AG04449 (cell line): ENCODE results near the gene CORO2B.

Experiments
- CTCF ChIA-PET: fragments of 350-600 bp; formaldehyde crosslinking; extraction: SDS; loops from one replicate; lab custom pipeline; 2021; ENCODE audit warnings: antibody characterized with exemption; lab: Yijun Ruan, JAX
- POLR2A ChIA-PET: fragments of 400-600, 350-600 bp; formaldehyde crosslinking; extraction: SDS; loops from one replicate; lab custom pipeline; 2020; ENCODE audit warnings: antibody characterized with exemption, inconsistent platforms; lab: Yijun Ruan, JAX
- DNase-seq: peaks from one replicate; pipeline ENCODE4 v3.0.0-alpha.2; 2010; ENCODE audit warnings: low read depth, low spot score
- H3K4me3 ChIP-seq: 2 replicates; pipeline ENCODE4 v1.5.1; 2011; ENCODE audit warnings: low read depth, mild to moderate bottlenecking, control low read depth, low read length
- CTCF ChIP-seq: IDR thresholded peaks from one replicate; pipeline ENCODE4 v1.5.1; 2011; ENCODE audit warnings: mild to moderate bottlenecking, moderate library complexity, low read length, control low read depth, inconsistent platforms; ENCODE audit not compliant: insufficient read depth; ENCODE audit errors: missing control alignments

CORO2B gene

DNA sequence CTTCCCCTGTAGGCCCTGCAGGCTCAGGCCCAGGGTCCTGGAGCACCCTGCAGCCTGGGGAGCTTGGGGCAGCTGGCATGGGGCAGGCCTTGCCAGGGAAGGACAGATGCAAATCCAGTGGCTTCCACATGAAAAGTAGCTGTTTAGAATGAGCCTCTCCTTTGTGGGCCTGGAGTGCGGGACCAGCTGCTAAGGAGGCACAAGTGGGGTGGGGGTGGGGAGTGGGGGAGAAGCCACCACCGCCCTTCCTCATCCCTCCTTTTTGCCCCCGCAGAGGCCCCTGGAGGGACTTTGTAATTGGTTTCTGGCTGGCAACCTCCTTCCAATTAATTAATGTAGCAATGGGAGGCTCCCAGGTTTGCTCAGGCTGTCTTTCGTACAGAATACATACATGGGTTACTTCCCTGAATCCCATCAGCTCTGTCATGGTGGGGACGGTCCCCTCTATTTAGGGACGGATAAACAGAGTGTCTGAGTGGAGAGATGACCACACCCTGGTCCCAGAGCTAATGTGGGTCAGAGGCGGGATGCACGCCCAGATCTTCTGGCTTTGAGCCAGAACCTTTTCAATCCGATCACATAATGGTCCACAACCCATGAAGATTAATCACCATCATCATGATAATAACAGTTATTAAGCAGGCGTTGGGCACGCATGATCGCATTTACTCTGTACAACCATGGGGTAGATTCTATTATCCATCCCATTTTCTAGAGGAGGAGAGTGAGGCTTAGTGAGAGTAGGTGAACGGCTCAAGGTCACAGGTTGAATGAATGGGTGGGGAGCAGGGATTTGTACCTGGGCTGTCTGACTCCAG lies 6.2 kb downstream of the CORO2B start:
- no peak for DNase-seq
- TF ChIP-seq CTCF, result no peak
- ChIA-PET CTCF (interaction anchor here (0.7 to 1.6 kb wide), 5 partner anchors 35 to 89 kb away, joined by 3 to 8 read pairs (median 3); no protein-coding TSS in a partner anchor), POLR2A (no interaction called here)
- H3K4me3 ChIP-seq, result no peak overlapping the region

- no peak for DNase-seq
- H3K4me3 ChIP-seq, result no peak overlapping the region
- no peak for TF ChIP-seq CTCF
- ChIA-PET POLR2A (interaction anchor here (0.8 kb wide), 1 partner anchor 290 kb away, joined by 5 read pairs; no protein-coding TSS in a partner anchor), CTCF (interaction anchor here (1.0 to 1.2 kb wide), 2 partner anchors 36 to 65 kb away, joined by 3 read pairs; no protein-coding TSS in a partner anchor)
These were observed 6.9 kb downstream of the CORO2B start for GRCh38 chr15:68585574-68586273.

DNA sequence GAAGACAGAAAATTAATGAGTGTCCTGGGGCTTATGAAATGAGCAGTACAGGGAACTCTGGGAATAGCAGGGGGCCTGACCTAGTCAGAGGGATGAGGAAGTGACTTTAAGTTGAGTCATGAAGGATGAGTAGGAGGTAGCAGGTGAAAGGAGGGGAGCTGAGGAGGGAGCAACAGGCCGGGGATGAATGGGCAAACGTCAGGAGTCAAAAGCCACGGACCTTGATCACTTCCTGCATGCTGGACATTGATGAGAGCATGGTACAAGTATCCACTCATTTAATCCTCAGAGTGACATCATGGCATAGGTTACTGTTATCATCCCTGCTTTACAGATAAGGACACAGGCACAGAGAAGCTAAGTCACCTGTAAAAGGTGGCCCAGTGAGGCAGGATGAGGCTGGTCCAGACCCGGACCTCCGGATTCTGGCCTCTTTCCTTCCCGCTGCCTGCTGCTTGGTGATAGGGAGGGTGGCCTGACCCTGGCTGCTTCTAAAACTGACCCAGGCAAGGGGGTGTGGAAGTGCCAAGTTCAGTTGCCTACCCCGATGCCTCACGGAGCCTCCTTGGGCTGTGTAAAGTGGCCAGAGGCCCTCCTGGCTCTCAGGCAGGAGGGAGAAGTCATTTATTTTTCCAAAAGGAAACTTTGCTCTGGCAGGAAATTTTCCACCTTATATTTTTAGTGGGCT lies 7.6 kb downstream of the CORO2B start:
- H3K4me3 ChIP-seq, result no peak overlapping the region
- TF ChIP-seq CTCF, result no peak
- ChIA-PET CTCF (interaction anchor here (1.0 to 1.5 kb wide), 4 partner anchors 27 to 88 kb away, joined by 3 read pairs; no protein-coding TSS in a partner anchor), POLR2A (interaction anchor here (0.8 kb wide), 1 partner anchor 290 kb away, joined by 5 read pairs; no protein-coding TSS in a partner anchor)
- DNase-seq, result no peak

- no peak overlapping the region for H3K4me3 ChIP-seq
- TF ChIP-seq CTCF, result no peak
- ChIA-PET CTCF (interaction anchor here (1.5 to 4.2 kb wide), 3 partner anchors 28 to 87 kb away, joined by 3 to 20 read pairs (median 4); no protein-coding TSS in a partner anchor), POLR2A (no interaction called here)
- no peak for DNase-seq
These were observed 9.1 kb downstream of the CORO2B start for GRCh38 chr15:68587769-68588385.

DNA sequence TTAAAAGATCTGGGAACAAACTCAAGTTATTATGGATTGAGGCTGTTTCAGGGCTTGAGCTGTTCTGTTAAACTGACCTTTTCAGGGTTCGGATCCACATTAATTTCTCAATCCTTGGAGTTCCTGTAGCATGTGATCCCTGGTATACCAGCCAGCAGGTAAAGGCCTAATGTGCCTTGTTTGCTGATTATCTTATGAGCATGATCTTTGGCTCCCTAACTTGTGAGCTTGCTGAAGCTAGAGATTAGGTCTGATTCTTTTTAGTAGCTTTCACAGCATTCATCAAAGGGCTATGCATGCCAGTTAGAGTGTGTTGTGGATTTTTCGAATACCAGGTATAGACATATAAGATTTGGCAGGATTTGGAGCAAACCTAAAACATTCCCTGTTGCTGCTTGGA lies 10.3 kb downstream of the CORO2B start:
- DNase-seq, result no peak
- CTCF ChIA-PET, result interaction anchor here (1.4 to 4.2 kb wide), 3 partner anchors 9 to 85 kb away, joined by 3 to 20 read pairs (median 7); no protein-coding TSS in a partner anchor
- TF ChIP-seq CTCF, result no peak
- POLR2A ChIA-PET, result no interaction called here
- no peak overlapping the region for H3K4me3 ChIP-seq
